CD4-positive, alpha-beta T cell (primary cell): ENCODE data around the gene BZW1. TPM values are rescaled to one million over a fixed set of nuclear protein-coding genes. Genes with fewer than 3 reads are reported as not detected.

Source experiments
- ATAC-seq: fragments of 200-7000 bp; cut with Tn5 transposase; one replicate; pipeline ENCODE4 v1.10.0; 2022; ENCODE audit warnings: mild to moderate bottlenecking; ENCODE audit not compliant: poor library complexity
- CTCF ChIA-PET: fragments of 350-600 bp; sonication (Branson Sonifier 250); formaldehyde crosslinking; loops from one replicate; lab custom pipeline; 2021; ENCODE audit warnings: antibody characterized with exemption, inconsistent platforms; lab: Charles Lee
- POLR2A ChIA-PET: fragments of 350-600 bp; sonication (Branson Sonifier 250); formaldehyde crosslinking; loops from one replicate; lab custom pipeline; 2021; ENCODE audit warnings: antibody characterized with exemption, inconsistent platforms; lab: Charles Lee
- DNase-seq, 14 experiments: peaks; one replicate each; pipeline ENCODE4 v3.0.0-alpha.2; 2013 to 2020; ENCODE audit warnings: mixed read lengths in 2 of 14
- H3K27ac ChIP-seq, 2 donors: one replicate each; pipeline versions ENCODE4 v1.5.1 to v1.7.0; 2013; ENCODE audit warnings: low read length in 2 of 2, low read depth in 1 of 2, mild to moderate bottlenecking in 1 of 2
- H3K27me3 ChIP-seq, 2 experiments: 1 replicate in 1 of 2; 2 replicates in 1 of 2; pipeline versions ENCODE4 v1.6.1 to v1.7.0; 2013; ENCODE audit warnings: low read length in 2 of 2, control low read depth in 1 of 2, mild to moderate bottlenecking in 1 of 2, moderate library complexity in 1 of 2; ENCODE audit not compliant: insufficient read depth in 2 of 2, control insufficient read depth in 1 of 2
- H3K36me3 ChIP-seq: one replicate; pipeline ENCODE4 v1.6.1; 2013; ENCODE audit warnings: low read length, control low read depth; ENCODE audit not compliant: insufficient read depth
- H3K4me1 ChIP-seq: one replicate; pipeline ENCODE4 v1.6.1; 2013; ENCODE audit warnings: low read length, control low read depth; ENCODE audit not compliant: insufficient read depth
- H3K4me3 ChIP-seq: one replicate; pipeline ENCODE4 v1.5.1; 2013; ENCODE audit warnings: mild to moderate bottlenecking, low read length, moderate library complexity
- H3K9me3 ChIP-seq, 2 experiments: 1 replicate in 1 of 2; 2 replicates in 1 of 2; pipeline versions ENCODE4 v1.6.1 to v1.7.0; 2013; ENCODE audit warnings: low read length in 2 of 2, mild to moderate bottlenecking in 2 of 2, control low read depth in 1 of 2, moderate library complexity in 1 of 2; ENCODE audit not compliant: control insufficient read depth in 1 of 2, insufficient read depth in 1 of 2
- H3K27ac Mint-ChIP-seq: one replicate; pipeline ENCODE4 v1.8.0; 2020; ENCODE audit warnings: mixed read lengths
- H3K27me3 Mint-ChIP-seq: one replicate; pipeline ENCODE4 v1.8.0; 2021; ENCODE audit warnings: mixed read lengths
- H3K36me3 Mint-ChIP-seq: one replicate; pipeline ENCODE4 v1.8.0; 2021; ENCODE audit warnings: low read depth, mixed read lengths
- H3K4me1 Mint-ChIP-seq: one replicate; pipeline ENCODE4 v1.8.0; 2021; ENCODE audit warnings: low read depth, mixed read lengths
- H3K4me3 Mint-ChIP-seq: one replicate; pipeline ENCODE4 v1.8.0; 2020; ENCODE audit warnings: mild to moderate bottlenecking, mixed read lengths
- H3K9me3 Mint-ChIP-seq: one replicate; pipeline ENCODE4 v1.8.0; 2020; ENCODE audit warnings: mixed read lengths
- CTCF ChIP-seq: fragments of 200-600 bp; IDR thresholded peaks from one replicate; pipeline ENCODE4 v1.8.0; 2022; ENCODE audit warnings: antibody characterized with exemption, mild to moderate bottlenecking
- intact Hi-C, 2 experiments: fragments of 100-400 bp; cut with DNase I in 1 of 2; cut with micrococcal nuclease in 1 of 2; formaldehyde crosslinking; loops; one replicate each; pipeline versions ENCODE4 v1.15.1 to v1.9.0; 2023 to 2025; cut with DNase I, micrococcal nuclease
- total RNA-seq, 174 experiments: library from RNA in 2 of 174; stranded (reverse) in 2 of 174; gene quantifications; one replicate each; pipeline ENCODE4 v1.2.3 and lab custom pipeline; 2021 to 2026

BZW1 gene
- total RNA-seq, 2 experiments from 2014 or later: 190 to 192 TPM

GRCh38 chr2:200828572-200829257 lies 17.0 kb downstream of the BZW1 start:
- Histone ChIP-seq H3K27me3 (no peaks in the 10 kb centered on the region), H3K4me3 (no peak overlapping the region), H3K36me3 (peaks cover 15% of the 10 kb centered on the region), H3K9me3 (no peaks in the 10 kb centered on the region), H3K4me1 (no peaks in the 10 kb centered on the region), H3K27ac (no peak overlapping the region)
- Mint-ChIP-seq H3K4me3 (no peak overlapping the region), H3K4me1 (no peaks in the 10 kb centered on the region), H3K27ac (no peak overlapping the region), H3K9me3 (no peaks in the 10 kb centered on the region), H3K27me3 (no peaks in the 10 kb centered on the region), H3K36me3 (peaks cover 30% of the 10 kb centered on the region)
- DNase-seq (no peak), ATAC-seq (no peak)
- no peak for TF ChIP-seq CTCF
- ChIA-PET CTCF (interaction anchor here (1.0 kb wide), 1 partner anchor 9 kb away, joined by 3 read pairs; no protein-coding TSS in a partner anchor), POLR2A (interaction anchor here (0.7 kb wide), 1 partner anchor 36 kb away, joined by 5 read pairs; the partner anchor contains the start of gene CLK1)
- intact Hi-C loops: no loop called here

GRCh38 chr2:200829258-200829655 lies 17.5 kb downstream of the BZW1 start:
- Mint-ChIP-seq H3K4me3 (no peak overlapping the region), H3K4me1 (no peaks in the 10 kb centered on the region), H3K36me3 (peaks cover 30% of the 10 kb centered on the region), H3K9me3 (no peaks in the 10 kb centered on the region), H3K27me3 (no peaks in the 10 kb centered on the region), H3K27ac (no peak overlapping the region)
- DNase-seq: no peak
- Histone ChIP-seq H3K9me3 (no peaks in the 10 kb centered on the region), H3K27ac (no peak overlapping the region), H3K36me3 (peaks cover 10% of the 10 kb centered on the region), H3K27me3 (no peaks in the 10 kb centered on the region), H3K4me1 (no peaks in the 10 kb centered on the region), H3K4me3 (no peak overlapping the region)
- intact Hi-C loops: no loop called here
- ChIA-PET POLR2A (no interaction called here), CTCF (no interaction called here)
- no peak for ATAC-seq
- no peak for TF ChIP-seq CTCF

GRCh38 chr2:200834701-200835100 lies 23.0 kb downstream of the BZW1 start:
- no peak overlapping the region for H3K4me3 Mint-ChIP-seq
- H3K36me3 Mint-ChIP-seq: no peaks in the 10 kb centered on the region
- POLR2A ChIA-PET: no interaction called here
- H3K27me3 ChIP-seq: no peaks in the 10 kb centered on the region
- H3K27me3 Mint-ChIP-seq: no peaks in the 10 kb centered on the region
- DNase-seq: no peak
- no peaks in the 10 kb centered on the region for H3K4me1 Mint-ChIP-seq
- H3K9me3 ChIP-seq: peaks cover 12 to 28% of the 10 kb centered on the region in 2 experiments
- H3K27ac Mint-ChIP-seq: no peak overlapping the region
- H3K4me1 ChIP-seq: no peaks in the 10 kb centered on the region
- no peaks in the 10 kb centered on the region for H3K36me3 ChIP-seq
- intact Hi-C loops: no loop called here
- no peak overlapping the region for H3K4me3 ChIP-seq
- H3K9me3 Mint-ChIP-seq: no peaks in the 10 kb centered on the region
- CTCF ChIA-PET: no interaction called here
- TF ChIP-seq CTCF: no peak
- no peak for ATAC-seq
- no peak overlapping the region for H3K27ac ChIP-seq
